Measurements from ENCODE around the gene LRP8. TPM values are rescaled to one million over a fixed set of nuclear protein-coding genes. Genes with fewer than 3 reads are reported as not detected.

The LRP8 gene
- total and polyA plus RNA-seq, 2 experiments from 2014 or later: 27.8 to 71.1 TPM

- TF ChIP-seq ZNF462 (CRISPR knock-in tag; IDR thresholded peaks at IDR 0.05) (no peak), ZNF114 (CRISPR knock-in tag; IDR thresholded peaks at IDR 0.05) (no peak), CREB1 (CRISPR knock-in tag; IDR thresholded peaks at IDR 0.05; ENCODE audit: low read depth) (no peak)
Observed at GRCh38 chr1:53369034-53369750, 41.3 kb upstream of the LRP8 start (continued).

GRCh38 chr1:53368314-53369033 lies 40.6 kb upstream of the LRP8 start:
- Histone ChIP-seq H3K27ac (ENCODE audit: low read depth) (no peak overlapping the region), H2AFZ (no peak overlapping the region), H3F3A (replicated peaks; ENCODE audit: low read depth) (no peaks in the 10 kb centered on the region), H3K4me2 (no peak overlapping the region), H3K4me3 (no peak overlapping the region), H3K4me1 (ENCODE audit: insufficient read depth) (peaks cover 5% of the 10 kb centered on the region; the same call in 1 of the 2 replicates), H3K9me2 (ENCODE audit: insufficient read depth) (no peaks in the 10 kb centered on the region), H3K27me3 (ENCODE audit: insufficient read depth) (no peaks in the 10 kb centered on the region), H3K36me3 (ENCODE audit: insufficient read depth) (no peaks in the 10 kb centered on the region), H4K20me1 (replicated peaks; ENCODE audit: insufficient read depth) (no peaks in the 10 kb centered on the region), H3K79me2 (replicated peaks; ENCODE audit: insufficient read depth) (no peaks in the 10 kb centered on the region)
- Mint-ChIP-seq H3K36me3 (ENCODE audit: low read depth) (no peaks in the 10 kb centered on the region), H3K27ac (no peak overlapping the region), H3K4me3 (no peak overlapping the region), H3K4me1 (peaks cover 7% of the 10 kb centered on the region), H3K27me3 (ENCODE audit: insufficient read depth, low read depth, poor library complexity) (peaks cover 21% of the 10 kb centered on the region), H3K9me3 (no peaks in the 10 kb centered on the region)
- ATAC-seq (no peak), DNase-seq (ENCODE audit: low spot score) (no peak)
- no peak for TF ChIP-seq JUNB (IDR thresholded peaks at IDR 0.05; ENCODE audit: unreplicated experiment)
- TF ChIP-seq ETS1 (IDR thresholded peaks at IDR 0.05): no peak
- TF ChIP-seq EZH2 (IDR thresholded peaks at IDR 0.05; ENCODE audit: low read depth, unreplicated experiment): no peak
